Kidney (tissue), 14 donors: Measurements from ENCODE around the gene TRAPPC6A. TPM values are rescaled to one million over a fixed set of nuclear protein-coding genes. Genes with fewer than 3 reads are reported as not detected.

ENCODE experiments used
- DNase-seq, 5 donors: peaks; one replicate each; pipeline ENCODE4 v3.0.0-alpha.2; 2013 to 2020
- FAIRE-seq: peaks from 2 replicates; lab custom pipeline; 2012; peaks lifted over from hg19 to GRCh38; lab: Jason Lieb, UNC
- H3K27ac ChIP-seq, 2 donors: one replicate each; pipeline ENCODE4 v1.7.0; 2013; ENCODE audit warnings: low read depth in 2 of 2, low read length in 2 of 2, inconsistent platforms in 1 of 2
- H3K27me3 ChIP-seq: one replicate; pipeline ENCODE4 v1.7.1; 2013; ENCODE audit warnings: low read length, inconsistent platforms; ENCODE audit not compliant: control insufficient read depth, insufficient read depth
- H3K36me3 ChIP-seq, 3 donors: one replicate each; pipeline versions ENCODE4 v1.7.0 to v1.7.1; 2013; ENCODE audit warnings: low read length in 3 of 3, control low read depth in 1 of 3, inconsistent platforms in 1 of 3; ENCODE audit not compliant: insufficient read depth in 3 of 3, control insufficient read depth in 2 of 3
- H3K4me1 ChIP-seq, 3 donors: one replicate each; pipeline versions ENCODE4 v1.7.0 to v1.7.1; 2013; ENCODE audit warnings: low read length in 3 of 3, inconsistent platforms in 1 of 3, low read depth in 1 of 3; ENCODE audit not compliant: control insufficient read depth in 2 of 3, insufficient read depth in 2 of 3
- H3K4me3 ChIP-seq, 3 donors: one replicate each; pipeline versions ENCODE4 v1.7.0 to v1.8.1; 2013; ENCODE audit warnings: low read length in 3 of 3, control low read depth in 1 of 3, inconsistent platforms in 1 of 3
- H3K9ac ChIP-seq, 3 donors: one replicate each; pipeline versions ENCODE4 v1.7.0 to v1.7.1; 2013; ENCODE audit warnings: low read length in 3 of 3, control low read depth in 1 of 3, inconsistent platforms in 1 of 3
- H3K9me3 ChIP-seq, 3 donors: one replicate each; pipeline versions ENCODE4 v1.7.0 to v1.7.1; 2013; ENCODE audit warnings: low read length in 3 of 3, control low read depth in 1 of 3, inconsistent platforms in 1 of 3; ENCODE audit not compliant: control insufficient read depth in 2 of 3, insufficient read depth in 1 of 3
- intact Hi-C: fragments of 100-400 bp; cut with DNase I; formaldehyde crosslinking; loops from one replicate; pipeline ENCODE4 v1.11.1; 2022
- polyA plus RNA-seq: library from polyadenylated mRNA; stranded (reverse); fragments of 350-450 nt; fragmentation: Illumina TruSeq; extraction: RNeasy Lipid Tissue Mini Kit (QIAGEN cat#74804); gene quantifications from one replicate; pipeline ENCODE4 v1.2.3, GENCODE V29; 2014; ENCODE audit warnings: low read depth, low replicate concordance; ENCODE audit not compliant: insufficient read depth
- total RNA-seq: library from RNA; stranded (reverse); fragmentation: NEBNext Ultra II Directional; extraction: Animal tissue kit (Norgen Biotek cat#: 25700); gene quantifications from one replicate; pipeline ENCODE4 v1.2.1, GENCODE V29; 2021
- TF ChIP-seq, protein P1 (sequence below): IDR thresholded peaks from 3 replicates; pipeline ENCODE4 v1.5.1; 2012; ENCODE audit warnings: mild to moderate bottlenecking, moderate library complexity, borderline replicate concordance; ENCODE audit not compliant: insufficient read depth; ENCODE audit errors: extremely low read depth
- donor health status: control.
- donor health status: control.
- donor health status: control.
- donor health status: control.
- donor health status: control.
- donor health status: DM: yes; HTN: yes; CAD: no.
- donor health status: Normal renal cell carcinoma (clear cell type).

Gene TRAPPC6A
- total and polyA plus RNA-seq, 2 donors from 2014 or later: 37.2 to 123 TPM

DNA sequence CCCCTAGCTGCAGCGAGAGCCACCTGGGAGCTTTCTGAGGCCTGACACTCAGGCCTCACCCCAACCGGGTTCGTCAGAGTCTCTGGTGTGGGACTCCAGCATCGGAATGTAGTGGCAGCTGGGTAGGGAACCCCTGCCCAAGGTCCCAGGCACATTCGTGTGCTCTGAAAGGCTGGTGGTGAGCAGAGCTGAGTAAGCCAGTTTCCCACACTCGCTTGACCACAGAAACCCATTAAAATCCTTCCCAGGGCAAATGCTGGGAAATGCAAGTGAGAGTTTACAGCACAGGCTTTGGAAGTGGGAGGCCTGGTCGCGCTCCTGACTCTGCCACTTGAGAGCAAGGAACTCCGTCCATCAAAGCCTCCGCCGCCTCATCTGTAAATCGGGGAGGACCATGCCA, 4.2 kb downstream of the TRAPPC6A start:
- no peak overlapping the region for H3K4me3 ChIP-seq
- no peaks in the 10 kb centered on the region for H3K9me3 ChIP-seq
- TF ChIP-seq, protein P1, sequence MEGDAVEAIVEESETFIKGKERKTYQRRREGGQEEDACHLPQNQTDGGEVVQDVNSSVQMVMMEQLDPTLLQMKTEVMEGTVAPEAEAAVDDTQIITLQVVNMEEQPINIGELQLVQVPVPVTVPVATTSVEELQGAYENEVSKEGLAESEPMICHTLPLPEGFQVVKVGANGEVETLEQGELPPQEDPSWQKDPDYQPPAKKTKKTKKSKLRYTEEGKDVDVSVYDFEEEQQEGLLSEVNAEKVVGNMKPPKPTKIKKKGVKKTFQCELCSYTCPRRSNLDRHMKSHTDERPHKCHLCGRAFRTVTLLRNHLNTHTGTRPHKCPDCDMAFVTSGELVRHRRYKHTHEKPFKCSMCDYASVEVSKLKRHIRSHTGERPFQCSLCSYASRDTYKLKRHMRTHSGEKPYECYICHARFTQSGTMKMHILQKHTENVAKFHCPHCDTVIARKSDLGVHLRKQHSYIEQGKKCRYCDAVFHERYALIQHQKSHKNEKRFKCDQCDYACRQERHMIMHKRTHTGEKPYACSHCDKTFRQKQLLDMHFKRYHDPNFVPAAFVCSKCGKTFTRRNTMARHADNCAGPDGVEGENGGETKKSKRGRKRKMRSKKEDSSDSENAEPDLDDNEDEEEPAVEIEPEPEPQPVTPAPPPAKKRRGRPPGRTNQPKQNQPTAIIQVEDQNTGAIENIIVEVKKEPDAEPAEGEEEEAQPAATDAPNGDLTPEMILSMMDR: no peak
- DNase-seq (peak in 1 of 5 donors; percentile 30), FAIRE-seq (no peak)
- intact Hi-C loops: no loop called here
- no peaks in the 10 kb centered on the region for H3K27me3 ChIP-seq
- H3K9ac ChIP-seq: no peak overlapping the region
- no peak overlapping the region for H3K27ac ChIP-seq
- H3K36me3 ChIP-seq: peaks cover 0 to 3% (median 0%) of the 10 kb centered on the region in 3 donors
- H3K4me1 ChIP-seq: peaks cover 0 to 12% (median 4%) of the 10 kb centered on the region in 3 donors

GRCh38 chr19:45172611-45173208, 5.3 kb downstream of the TRAPPC6A start:
- TF ChIP-seq, protein P1: no peak
- Histone ChIP-seq H3K27ac (no peak overlapping the region), H3K9me3 (no peaks in the 10 kb centered on the region), H3K27me3 (no peaks in the 10 kb centered on the region), H3K9ac (no peak overlapping the region), H3K4me3 (no peak overlapping the region), H3K4me1 (peaks cover 0 to 12% (median 4%) of the 10 kb centered on the region in 3 donors), H3K36me3 (peaks cover 0 to 3% (median 0%) of the 10 kb centered on the region in 3 donors)
- peak in 1 of 5 donors; percentile 73 for DNase-seq
- intact Hi-C loops: no loop called here
- FAIRE-seq: no peak

DNA sequence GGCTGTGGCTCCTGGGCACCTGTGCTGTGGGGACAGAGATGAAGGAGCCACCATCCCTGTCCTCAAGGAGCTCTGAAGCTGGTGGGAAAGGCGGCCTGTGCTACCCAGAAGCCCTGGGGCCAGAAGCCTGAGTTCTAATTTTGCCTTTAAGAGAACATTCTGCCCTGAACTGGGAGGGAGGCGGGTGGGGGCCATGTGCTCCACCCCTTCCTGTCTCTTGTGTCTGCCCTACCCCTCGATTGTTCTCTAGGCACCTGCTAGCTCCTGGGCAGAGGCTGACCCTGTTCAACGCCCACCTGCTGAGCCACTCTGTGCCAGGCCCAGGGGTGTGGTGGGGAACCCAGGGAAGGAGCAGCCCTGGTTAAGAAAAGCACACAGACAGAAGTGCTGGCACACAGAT, 5.9 kb downstream of the TRAPPC6A start:
- Histone ChIP-seq H3K4me1 (peaks cover 0 to 7% (median 0%) of the 10 kb centered on the region in 3 donors), H3K9me3 (no peaks in the 10 kb centered on the region), H3K9ac (no peak overlapping the region), H3K27me3 (no peaks in the 10 kb centered on the region), H3K27ac (no peak overlapping the region), H3K4me3 (no peak overlapping the region), H3K36me3 (peaks cover 0 to 3% (median 0%) of the 10 kb centered on the region in 3 donors)
- FAIRE-seq: no peak
- intact Hi-C loops: no loop called here
- TF ChIP-seq, protein P1: no peak
- no peak for DNase-seq

DNA sequence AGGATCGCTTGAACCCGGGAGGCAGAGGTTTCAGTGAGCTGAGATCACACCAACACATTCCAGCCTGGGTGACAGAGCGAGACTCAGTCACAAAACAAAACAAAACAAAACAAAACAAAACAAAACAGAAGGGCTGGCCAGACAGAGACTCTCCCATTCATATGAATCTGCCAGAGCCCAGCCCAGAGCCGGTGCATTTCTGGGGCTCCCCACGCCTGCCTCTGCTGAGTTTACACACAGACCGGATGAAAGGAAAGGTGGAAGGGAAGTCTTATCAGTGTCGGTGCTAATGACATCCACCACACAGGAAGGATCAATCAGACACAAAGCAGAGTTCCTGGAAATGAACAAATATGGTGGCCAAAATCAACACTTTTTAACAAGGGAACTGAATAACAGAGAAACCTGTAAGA, 6.8 kb downstream of the TRAPPC6A start:
- no peak overlapping the region for H3K27ac ChIP-seq
- peaks cover 0 to 7% (median 0%) of the 10 kb centered on the region in 3 donors for H3K4me1 ChIP-seq
- no peak overlapping the region for H3K4me3 ChIP-seq
- no peaks in the 10 kb centered on the region for H3K27me3 ChIP-seq
- intact Hi-C loops: no loop called here
- DNase-seq (no peak), FAIRE-seq (no peak)
- H3K36me3 ChIP-seq: peaks cover 0 to 3% (median 0%) of the 10 kb centered on the region in 3 donors
- TF ChIP-seq, protein P1: no peak
- H3K9ac ChIP-seq: no peak overlapping the region
- H3K9me3 ChIP-seq: no peaks in the 10 kb centered on the region
